AG04449 (cell line): ENCODE results near the gene RANBP3.

Experiments used
- CTCF ChIA-PET: fragments of 350-600 bp; formaldehyde crosslinking; extraction: SDS; loops from one replicate; lab custom pipeline; 2021; ENCODE audit warnings: antibody characterized with exemption; lab: Yijun Ruan, JAX
- POLR2A ChIA-PET: fragments of 400-600, 350-600 bp; formaldehyde crosslinking; extraction: SDS; loops from one replicate; lab custom pipeline; 2020; ENCODE audit warnings: antibody characterized with exemption, inconsistent platforms; lab: Yijun Ruan, JAX
- DNase-seq: peaks from one replicate; pipeline ENCODE4 v3.0.0-alpha.2; 2010; ENCODE audit warnings: low read depth, low spot score
- H3K4me3 ChIP-seq: 2 replicates; pipeline ENCODE4 v1.5.1; 2011; ENCODE audit warnings: low read depth, mild to moderate bottlenecking, control low read depth, low read length
- CTCF ChIP-seq: IDR thresholded peaks from one replicate; pipeline ENCODE4 v1.5.1; 2011; ENCODE audit warnings: mild to moderate bottlenecking, moderate library complexity, low read length, control low read depth, inconsistent platforms; ENCODE audit not compliant: insufficient read depth; ENCODE audit errors: missing control alignments

RANBP3 gene

DNA sequence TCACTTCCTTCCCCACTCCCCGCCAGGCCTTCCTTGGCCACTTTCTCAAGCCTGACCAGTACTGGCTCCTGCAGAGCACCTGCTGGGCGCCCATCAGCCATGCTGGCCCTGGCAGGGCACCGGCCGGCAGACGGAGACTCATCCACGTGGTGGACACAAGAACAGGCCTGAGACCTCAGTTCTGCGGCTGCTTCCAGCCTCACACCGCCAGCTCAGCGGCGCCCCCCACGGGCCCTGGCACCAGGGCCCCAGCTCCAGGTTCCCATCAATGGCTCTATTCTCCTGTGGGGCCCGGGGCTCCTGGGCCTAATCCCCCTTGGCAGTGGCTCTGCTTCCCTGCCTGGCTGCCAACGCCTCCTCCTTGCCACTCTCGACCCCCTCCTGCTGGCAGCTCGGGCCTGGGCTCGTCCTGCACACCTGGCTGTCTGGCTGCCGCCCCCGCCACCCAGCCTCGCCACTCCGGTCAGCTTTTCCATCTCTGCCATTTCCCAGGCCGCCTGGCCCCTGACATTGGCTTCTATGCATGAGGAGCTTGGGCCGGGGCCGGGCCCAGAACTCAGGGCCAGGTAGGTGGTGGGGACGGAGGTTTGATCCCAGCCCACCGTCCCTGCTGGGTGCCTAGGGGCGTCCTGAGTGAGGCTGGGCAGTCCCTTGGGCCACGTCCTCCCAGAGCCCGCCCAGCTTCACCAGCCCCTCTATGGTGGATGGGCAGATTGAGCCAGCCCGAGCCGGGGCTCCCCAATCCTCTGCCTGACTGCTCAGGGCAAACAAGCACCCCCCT, 80.6 kb downstream of the RANBP3 start:
- CTCF ChIA-PET: interaction anchor here (0.7 to 3.9 kb wide), 2 partner anchors 16 to 94 kb away, joined by 3 to 31 read pairs; partner anchors contain the start of gene NRTN
- DNase-seq: no peak
- no peak for TF ChIP-seq CTCF
- POLR2A ChIA-PET: no interaction called here
- no peak overlapping the region for H3K4me3 ChIP-seq

DNA sequence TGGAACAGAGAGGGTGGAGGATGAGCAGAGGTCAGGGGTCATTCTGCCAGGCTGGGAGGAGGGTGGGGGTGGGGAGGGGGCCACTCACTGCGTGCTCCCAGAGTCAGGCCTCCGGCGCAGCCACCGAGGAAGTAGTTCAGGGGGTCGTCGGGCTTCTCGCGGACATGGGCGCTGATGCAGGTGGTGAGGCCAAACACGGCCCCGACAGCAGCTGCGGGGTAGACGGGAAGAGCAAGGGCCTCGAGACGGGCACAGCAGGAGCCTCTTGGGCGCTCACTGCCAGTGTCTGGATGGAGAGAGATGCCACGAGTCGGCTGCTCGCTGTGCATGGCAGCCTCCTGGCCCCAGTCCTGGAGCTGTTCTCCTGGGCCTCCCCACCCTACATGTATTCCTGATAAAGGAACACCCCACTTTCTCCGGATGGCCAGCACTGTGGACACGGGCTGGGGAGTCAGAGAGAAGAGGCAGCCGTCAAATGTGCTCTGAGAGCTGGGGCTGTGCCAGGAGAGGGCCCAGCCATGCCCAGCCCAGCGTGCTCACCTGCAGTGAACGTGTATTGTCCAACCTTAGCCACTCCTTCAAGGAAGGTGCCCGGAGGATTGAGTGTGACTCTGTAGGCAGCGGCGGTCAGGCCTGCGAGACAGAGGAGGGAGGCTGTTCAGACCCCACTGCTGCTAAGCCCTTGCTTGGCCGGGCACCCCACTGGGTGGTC, 81.4 kb downstream of the RANBP3 start:
- CTCF ChIA-PET: interaction anchor here (0.9 to 3.9 kb wide), 2 partner anchors 70 to 93 kb away, joined by 3 to 31 read pairs; partner anchors contain the start of gene NRTN
- H3K4me3 ChIP-seq: no peak overlapping the region
- no peak for TF ChIP-seq CTCF
- DNase-seq: no peak
- POLR2A ChIA-PET: no interaction called here

DNA sequence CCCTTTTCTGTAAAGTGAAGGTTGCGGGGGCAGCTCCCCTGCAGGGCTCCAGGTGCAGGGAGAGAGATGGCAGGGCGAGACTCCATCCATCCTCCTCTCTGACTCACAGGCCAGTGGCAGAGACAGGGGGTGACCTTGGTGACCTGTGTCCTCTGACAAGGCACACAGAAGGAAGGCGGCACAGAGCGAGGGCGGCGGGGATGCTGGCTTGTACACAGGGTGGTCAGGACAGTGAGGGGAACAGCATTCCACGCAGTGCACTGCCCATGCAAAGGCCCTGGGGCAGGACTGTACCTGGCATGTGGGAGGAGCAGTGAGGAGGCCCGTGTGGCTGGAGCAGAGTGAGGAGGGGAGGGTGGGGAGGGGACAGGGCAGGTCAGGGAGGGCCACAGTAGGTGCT, 82.0 kb downstream of the RANBP3 start:
- no peak overlapping the region for H3K4me3 ChIP-seq
- ChIA-PET POLR2A (no interaction called here), CTCF (interaction anchor here (0.9 to 3.9 kb wide), 3 partner anchors 71 to 126 kb away, joined by 3 to 31 read pairs (median 3); partner anchors contain the start of gene NRTN)

DNA sequence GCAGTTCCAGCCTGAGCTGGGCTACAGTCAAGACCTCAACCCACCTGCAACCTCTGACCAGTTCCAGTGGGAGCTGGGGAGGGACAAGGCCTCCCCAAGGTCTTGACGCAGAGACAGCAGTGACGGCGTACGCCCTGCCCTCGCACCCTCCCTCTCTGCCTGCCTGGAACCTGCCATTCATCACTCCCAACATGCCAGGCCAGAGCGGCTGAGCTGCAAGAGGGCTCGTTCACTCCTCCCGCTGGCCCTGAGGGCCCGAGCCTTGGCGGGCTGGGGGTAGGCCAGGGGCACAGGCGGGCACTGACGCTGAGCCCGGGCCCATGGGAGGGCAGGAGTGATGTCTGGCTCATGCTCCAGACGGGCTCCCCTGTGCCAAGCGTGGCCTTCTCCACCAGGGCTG, 82.5 kb downstream of the RANBP3 start:
- TF ChIP-seq CTCF: no peak

More for the DNA sequence above, 82.0 kb downstream of the RANBP3 start:
- TF ChIP-seq CTCF: no peak
- no peak for DNase-seq

GRCh38 chr19:5894704-5895349, 83.1 kb downstream of the RANBP3 start:
- POLR2A ChIA-PET: no interaction called here
- CTCF ChIA-PET: interaction anchor here (0.9 to 3.9 kb wide), 2 partner anchors 91 to 127 kb away, joined by 3 to 31 read pairs; partner anchors contain the start of gene NRTN
- TF ChIP-seq CTCF: no peak

More for the DNA sequence above, 82.5 kb downstream of the RANBP3 start:
- no peak overlapping the region for H3K4me3 ChIP-seq
- no peak for DNase-seq
- ChIA-PET POLR2A (no interaction called here), CTCF (interaction anchor here (0.9 to 3.9 kb wide), 2 partner anchors 92 to 127 kb away, joined by 3 to 31 read pairs; partner anchors contain the start of gene NRTN)

More at GRCh38 chr19:5894704-5895349, 83.1 kb downstream of the RANBP3 start:
- DNase-seq: no peak
- no peak overlapping the region for H3K4me3 ChIP-seq
